Activated T-cell treated with anti-CD3 and anti-CD28 coated beads for 24 hours (primary cell): ENCODE data around the gene PDCD2L.

Source experiments
- DNase-seq: peaks from one replicate; pipeline ENCODE4 v3.0.0-alpha.2; 2020; ENCODE audit warnings: low read depth

The PDCD2L gene

DNA sequence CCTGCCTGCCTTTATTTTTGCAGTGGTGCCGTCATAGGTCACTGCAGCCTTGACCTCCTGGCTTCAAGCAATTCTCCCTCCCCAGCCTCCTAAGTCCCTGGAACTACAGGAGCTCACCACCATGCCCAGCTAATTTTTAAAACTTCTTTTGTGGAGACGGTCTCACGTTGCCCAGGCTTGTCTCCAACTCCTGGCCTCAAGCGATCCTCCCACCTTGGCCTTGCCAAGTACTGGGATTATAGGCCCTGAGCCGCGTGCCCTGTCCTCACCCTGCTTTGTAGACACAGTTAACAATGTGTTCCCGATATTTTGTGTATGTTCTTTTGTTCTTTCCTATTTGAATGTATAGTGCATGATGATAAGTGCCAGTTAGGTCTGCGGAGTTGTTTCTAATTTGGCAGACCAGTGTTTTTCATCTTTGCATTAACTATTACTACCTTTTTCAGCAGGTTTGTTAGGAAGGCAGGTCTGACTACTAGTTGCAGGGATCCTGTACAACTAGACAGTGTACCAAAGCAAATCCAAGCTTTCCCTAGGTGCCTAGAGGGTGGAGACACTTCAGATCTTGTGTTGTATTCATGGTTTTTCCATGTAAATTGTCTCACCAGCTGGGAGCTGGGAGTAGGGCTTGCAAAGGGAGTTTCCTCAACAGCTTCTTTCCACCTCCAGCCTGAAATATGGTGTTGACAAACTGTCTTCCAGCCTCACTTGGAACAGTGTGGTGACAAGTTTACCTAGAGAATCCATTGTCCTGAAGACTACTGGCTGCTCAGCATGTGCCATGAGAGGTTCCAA, 67.9 kb downstream of the PDCD2L start:
- DNase-seq = no peak

DNA sequence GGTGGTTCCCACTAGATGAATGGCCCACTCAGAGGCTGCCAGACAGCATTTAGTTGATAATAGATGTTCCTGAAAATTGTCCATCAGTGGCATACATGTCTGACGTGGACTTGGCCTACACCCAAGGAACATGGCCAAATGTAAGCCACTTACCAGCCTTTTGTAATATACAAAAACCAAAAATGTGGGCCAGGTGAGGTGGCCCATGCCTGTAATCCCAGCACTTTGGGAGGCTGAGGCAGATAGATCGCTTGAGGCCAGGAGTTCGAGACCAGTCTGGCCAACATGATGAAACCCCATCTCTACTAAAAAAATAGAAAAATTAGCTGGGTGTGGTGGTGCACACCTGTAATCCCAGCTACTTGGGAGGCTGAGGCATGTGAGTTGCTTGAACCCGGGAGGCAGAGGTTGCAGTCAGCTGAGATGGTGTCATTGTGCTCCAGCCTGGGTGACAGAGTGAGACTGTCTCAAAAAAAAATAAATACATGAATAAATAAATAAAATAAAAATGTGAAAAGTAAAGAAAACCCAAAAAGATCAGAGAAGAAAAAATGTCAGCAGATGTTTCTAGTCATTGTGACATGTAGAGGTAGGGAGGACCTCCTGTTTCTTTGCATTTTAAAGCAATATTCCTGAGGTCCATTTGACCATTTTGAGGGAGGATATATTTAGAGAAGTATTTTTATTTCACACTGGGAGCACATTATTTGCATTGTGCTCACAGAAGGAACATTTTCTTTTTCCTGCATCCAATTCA, 70.2 kb downstream of the PDCD2L start:
- no peak for DNase-seq

DNA sequence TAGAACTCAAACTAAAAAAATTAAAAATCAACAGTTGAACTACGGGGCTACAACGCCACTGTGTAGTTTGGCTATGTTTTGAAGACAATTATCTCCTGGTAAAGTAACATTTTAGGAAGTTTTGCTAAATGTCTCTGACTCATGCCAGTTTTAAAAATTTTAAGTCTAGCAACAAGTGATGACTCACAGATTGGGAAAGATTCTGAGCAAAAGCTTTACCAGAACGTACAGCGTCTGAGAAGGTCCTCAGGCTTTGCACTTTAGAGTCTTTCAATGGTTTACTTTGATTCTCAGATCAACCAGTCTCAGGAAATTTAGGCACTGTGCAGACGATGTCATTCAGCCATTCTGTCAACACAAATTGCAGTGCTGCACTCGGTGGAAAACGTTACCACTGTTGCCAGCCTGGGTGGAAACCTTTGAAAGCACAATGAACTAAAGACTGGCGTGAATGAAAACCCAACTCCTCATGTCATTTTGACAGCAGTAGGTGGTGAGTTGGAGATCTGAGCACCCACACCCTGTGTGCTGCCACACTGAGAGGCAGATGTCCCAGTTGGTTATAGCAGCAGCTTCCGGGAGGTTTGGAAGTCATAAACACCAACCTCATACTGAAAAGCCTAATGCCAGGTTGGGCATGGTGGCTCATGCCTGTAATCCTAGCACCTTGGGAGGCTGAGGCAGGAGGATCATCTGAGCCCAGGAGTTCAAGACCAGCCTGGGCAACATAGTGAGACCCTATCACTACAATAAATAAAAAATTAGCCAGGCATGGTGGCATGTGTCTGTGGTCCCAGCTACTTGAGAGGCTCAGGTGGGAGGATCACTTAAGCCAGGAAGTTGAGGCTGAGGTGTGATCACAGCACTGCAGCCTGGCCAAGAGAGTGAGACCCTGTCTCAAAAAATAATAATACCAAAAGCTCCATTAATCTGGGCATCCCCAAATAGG, 71.1 kb downstream of the PDCD2L start:
- DNase-seq = peak; percentile 14
